VCaP (cell line): ENCODE results near the gene MPO.
A peak's percentile ranks its signal among the peaks of the same experiment; 100 is the strongest.

Experiments used
- H3K27ac ChIP-seq: fragments of 450-650 bp; 2 replicates; pipeline ENCODE4 v1.5.1; 2017
- CTCF ChIP-seq: fragments of 450-650 bp; conservative IDR thresholded peaks from 2 replicates; pipeline ENCODE4 v1.5.1; 2017; ENCODE audit warnings: mild to moderate bottlenecking, moderate library complexity

Gene MPO

GRCh38 chr17:58253082-58253481, 27.7 kb downstream of the MPO start:
- H3K27ac ChIP-seq: no peak overlapping the region
- TF ChIP-seq CTCF: no peak

GRCh38 chr17:58252141-58252540, 28.6 kb downstream of the MPO start:
- no peak overlapping the region for H3K27ac ChIP-seq
- no peak for TF ChIP-seq CTCF

- no peak for TF ChIP-seq CTCF
- no peak overlapping the region for H3K27ac ChIP-seq
Measured at GRCh38 chr17:58250344-58251011, 30.3 kb downstream of the MPO start.

- H3K27ac ChIP-seq: peak overlapping the region; percentile 26; the same call in 1 of the 2 replicates
- peak; percentile 89 for TF ChIP-seq CTCF
Measured at GRCh38 chr17:58249270-58250133, 31.2 kb downstream of the MPO start.

- H3K27ac ChIP-seq: no peak overlapping the region
Measured at GRCh38 chr17:58248955-58249269, 31.8 kb downstream of the MPO start.

GRCh38 chr17:58247511-58248363, 33.0 kb downstream of the MPO start:
- no peak for TF ChIP-seq CTCF
- no peak overlapping the region for H3K27ac ChIP-seq

More at GRCh38 chr17:58248955-58249269, 31.8 kb downstream of the MPO start:
- no peak for TF ChIP-seq CTCF

- no peak overlapping the region for H3K27ac ChIP-seq
- TF ChIP-seq CTCF: no peak
Measured at GRCh38 chr17:58246781-58247180, 34.0 kb downstream of the MPO start.
